A549 (cell line): ENCODE measurements around the gene SASS6. TPM values are rescaled to one million over a fixed set of nuclear protein-coding genes. Genes with fewer than 3 reads are reported as not detected.
A peak's percentile ranks its signal among the peaks of the same experiment; 100 is the strongest.

Experiments used
- ATAC-seq, 2 experiments: fragments of 200-7000 bp in 1 of 2; fragments of >200 bp in 1 of 2; cut with Nextera tagmentation in 1 of 2; cut with Tn5 transposase in 1 of 2; 3 replicates each; pipeline versions ENCODE4 v1.8.0 to v1.9.1; 2018 to 2020; ENCODE audit warnings: mild to moderate bottlenecking in 1 of 2, moderate library complexity in 1 of 2
- CTCF ChIA-PET: fragments of 300-600 bp; sonication (Branson Sonifier 250); formaldehyde crosslinking; extraction: SDS; loops from one replicate; lab custom pipeline; 2021; ENCODE audit warnings: antibody characterized with exemption, inconsistent platforms; lab: Yijun Ruan, JAX
- POLR2A ChIA-PET: fragments of 350-600 bp; formaldehyde crosslinking; extraction: SDS; loops from one replicate; lab custom pipeline; 2021; ENCODE audit warnings: antibody characterized with exemption, inconsistent platforms; lab: Yijun Ruan, JAX
- DNase-seq, 2 experiments: peaks; one replicate each; pipeline versions ENCODE4 v3.0.0 to v3.0.0-alpha.2; 2011 to 2016; ENCODE audit warnings: low read depth in 1 of 2, low spot score in 1 of 2
- FAIRE-seq: peaks from 2 replicates; lab custom pipeline; 2011; peaks lifted over from hg19 to GRCh38; lab: Jason Lieb, UNC
- H3K27ac ChIP-seq, 2 experiments: fragments of >200 bp; sonication (Bioruptor Twin); formaldehyde crosslinking; 3 replicates each; pipeline ENCODE4 v1.5.1; 2016 to 2017
- H3K4me1 ChIP-seq: fragments of >200 bp; sonication (Bioruptor Twin); formaldehyde crosslinking; 3 replicates; pipeline ENCODE4 v1.6.1; 2016
- H3K4me2 ChIP-seq: fragments of >200 bp; sonication (Bioruptor Twin); formaldehyde crosslinking; 3 replicates; pipeline ENCODE4 v1.6.1; 2016
- H3K4me3 ChIP-seq: fragments of >200 bp; sonication (Bioruptor Twin); formaldehyde crosslinking; 3 replicates; pipeline ENCODE4 v1.5.1; 2016
- H3K9me3 ChIP-seq: fragments of >200 bp; sonication (Bioruptor Twin); formaldehyde crosslinking; 3 replicates; pipeline ENCODE4 v1.6.1; 2016
- BCL3 ChIP-seq: fragments of >200 bp; sonication (Bioruptor Twin); formaldehyde crosslinking; IDR thresholded peaks from 3 replicates; pipeline ENCODE4 v1.6.1; 2016
- CBX2 ChIP-seq: fragments of 200-600 bp; sonication (generic); IDR thresholded peaks from 2 replicates; pipeline ENCODE4 v1.6.1; 2016; ENCODE audit warnings: low read depth, mild to moderate bottlenecking, borderline replicate concordance
- CBX8 ChIP-seq: fragments of 200-600 bp; sonication (generic); IDR thresholded peaks from 2 replicates; pipeline ENCODE4 v1.6.1; 2016
- EP300 ChIP-seq, 2 experiments: fragments of >200 bp; sonication (Bioruptor Twin); formaldehyde crosslinking; IDR thresholded peaks; 2 replicates in 1 of 2; 3 replicates in 1 of 2; pipeline ENCODE4 v1.6.1; 2016 to 2017
- GATA3 ChIP-seq: IDR thresholded peaks from 2 replicates; pipeline ENCODE4 v1.6.1; 2012; ENCODE audit warnings: borderline replicate concordance
- HDAC2 ChIP-seq: fragments of 200-600 bp; sonication (generic); IDR thresholded peaks from 2 replicates; pipeline ENCODE4 v1.6.1; 2016
- HEYL ChIP-seq: fragments of 250-450 bp; sonication (Bioruptor Pico); IDR thresholded peaks from 2 replicates; pipeline ENCODE4 v1.8.0; 2021; ENCODE audit warnings: mild to moderate bottlenecking, moderate library complexity
- HOXA7 ChIP-seq: fragments of 250-450 bp; sonication (Bioruptor Pico); IDR thresholded peaks from 2 replicates; pipeline ENCODE4 v1.5.0; 2020; ENCODE audit warnings: mild to moderate bottlenecking, moderate library complexity
- JUNB ChIP-seq: fragments of >200 bp; sonication (Bioruptor Twin); formaldehyde crosslinking; IDR thresholded peaks from 2 replicates; pipeline ENCODE4 v1.6.1; 2016
- MAFK ChIP-seq: fragments of 450-650 bp; IDR thresholded peaks from 2 replicates; pipeline ENCODE4 v1.6.1; 2014; ENCODE audit not compliant: partially characterized antibody
- NFE2L2 ChIP-seq: fragments of 150-350 bp; conservative IDR thresholded peaks from 2 replicates; pipeline ENCODE4 v1.6.1; 2014; ENCODE audit warnings: low read length
- NR3C1 ChIP-seq: fragments of >200 bp; sonication (Bioruptor Twin); formaldehyde crosslinking; IDR thresholded peaks from 3 replicates; pipeline ENCODE4 v1.6.1; 2017
- POLR2A ChIP-seq: IDR thresholded peaks from 2 replicates; pipeline ENCODE4 v1.6.1; 2012; ENCODE audit warnings: mild to moderate bottlenecking, low read length
- RCOR1 ChIP-seq: fragments of 150-350 bp; IDR thresholded peaks from 2 replicates; pipeline ENCODE4 v1.6.1; 2014; ENCODE audit warnings: antibody characterized with exemption, low read length, low read depth
- RFX5 ChIP-seq: fragments of 450-650 bp; IDR thresholded peaks from 2 replicates; pipeline ENCODE4 v1.7.1; 2014; ENCODE audit warnings: antibody characterized with exemption, mild to moderate bottlenecking, moderate library complexity
- SMC3 ChIP-seq: fragments of >200 bp; sonication (Bioruptor Twin); formaldehyde crosslinking; IDR thresholded peaks from 3 replicates; pipeline ENCODE4 v1.6.1; 2018; ENCODE audit warnings: inconsistent platforms
- TP53 ChIP-seq: fragments of 250-450 bp; sonication (Bioruptor Pico); IDR thresholded peaks from 2 replicates; pipeline ENCODE4 v1.5.0; 2021; ENCODE audit warnings: mild to moderate bottlenecking, moderate library complexity
- ZFP36 ChIP-seq: fragments of 450-650 bp; IDR thresholded peaks from 2 replicates; pipeline ENCODE4 v1.6.1; 2014; ENCODE audit warnings: borderline replicate concordance; ENCODE audit not compliant: partially characterized antibody
- WGBS: methylation state at CpG from one replicate; pipeline ENCODE4 v1.1.6; 2017; ENCODE audit errors: missing lambda C conversion rate; 5-methylcytosine and 5-hydroxymethylcytosine counted together
- polyA plus RNA-seq, 4 experiments: library from polyadenylated mRNA; depleted of rRNA in 3 of 4; stranded (reverse); fragments of >200 nt; fragmentation: RNase III in 1 of 4; extraction: RNeasy Plus Mini Kit Qiagen cat#74134 plus additional on column Dnase treatment in 1 of 4; gene quantifications; 2 replicates in 3 of 4; 3 replicates in 1 of 4; pipeline ENCODE4 v1.2.3, GENCODE V29; 2011 to 2017
- TF ChIP-seq, protein P1 (sequence below): fragments of 200-600 bp; sonication (generic); IDR thresholded peaks from 2 replicates; pipeline ENCODE4 v1.6.1; 2016; ENCODE audit warnings: antibody characterized with exemption, mild to moderate bottlenecking, moderate library complexity
- TF ChIP-seq, protein P2 (sequence below): fragments of 250-450 bp; sonication (Bioruptor Pico); IDR thresholded peaks from 2 replicates; pipeline ENCODE4 v1.5.0; 2020; ENCODE audit warnings: low read depth, mild to moderate bottlenecking, moderate library complexity

SASS6 gene
- polyA plus RNA-seq, 2 of the 4 experiments (the other 2 are of a cell fraction), result 4.0 to 5.2 TPM

DNA sequence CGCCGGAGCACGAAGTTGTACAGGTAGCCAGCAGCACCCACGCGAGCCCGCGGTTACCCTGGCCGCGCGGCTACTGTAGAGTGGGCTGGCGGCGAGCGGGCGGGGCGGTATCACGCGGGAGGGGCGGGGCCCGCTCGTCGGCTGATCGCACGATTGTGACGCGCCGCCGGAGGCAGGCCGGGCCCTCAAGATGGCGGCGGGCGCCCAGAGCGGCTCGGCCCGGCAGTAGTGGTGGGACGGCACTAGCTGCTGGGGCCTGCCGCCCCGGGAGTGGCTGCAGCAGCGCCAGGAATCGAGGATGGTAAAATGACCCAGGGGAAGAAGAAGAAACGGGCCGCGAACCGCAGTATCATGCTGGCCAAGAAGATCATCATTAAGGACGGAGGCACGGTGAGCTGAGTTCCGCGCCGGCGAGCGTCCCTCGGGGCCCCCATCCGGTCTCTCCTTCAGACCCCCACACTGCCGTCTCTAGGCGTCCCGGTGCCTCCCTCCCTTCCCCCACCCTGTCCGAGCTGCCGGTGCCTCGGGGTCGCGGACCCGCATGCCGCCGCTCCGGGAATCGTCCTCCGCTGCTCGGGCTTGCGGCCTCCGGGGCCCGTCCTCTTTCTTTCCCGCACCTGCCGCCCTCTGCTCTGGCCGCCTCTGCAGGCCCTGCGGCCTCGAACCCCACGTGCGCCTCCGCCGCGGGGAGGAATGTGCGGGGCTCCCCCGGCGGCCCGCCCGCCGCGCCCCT lies 94.6 kb downstream of the SASS6 start (continued):
- TF ChIP-seq BCL3, result peak; percentile 67; the same call in 1 of the 3 replicates

DNA sequence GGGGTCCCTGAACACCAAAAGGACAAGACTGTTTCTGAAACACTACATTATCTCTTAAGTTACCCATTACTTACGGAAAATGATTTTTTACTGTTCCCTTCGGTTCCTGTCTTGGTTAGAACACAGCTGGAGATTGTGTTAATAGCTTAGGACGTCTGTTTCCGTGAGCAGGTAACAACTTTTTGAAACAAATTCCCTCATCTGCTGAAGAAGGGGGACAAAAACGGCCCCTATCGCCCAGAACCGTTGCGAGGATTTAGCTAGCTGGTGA lies 95.1 kb downstream of the SASS6 start:
- no peak for TF ChIP-seq SMC3
- no peak for TF ChIP-seq GATA3
- TF ChIP-seq CBX8, result no peak
- TF ChIP-seq CBX2, result no peak
- TF ChIP-seq EP300 (IDR thresholded peaks at IDR 0.05), result no peak
- TF ChIP-seq RCOR1, result no peak
- TF ChIP-seq, protein P1, sequence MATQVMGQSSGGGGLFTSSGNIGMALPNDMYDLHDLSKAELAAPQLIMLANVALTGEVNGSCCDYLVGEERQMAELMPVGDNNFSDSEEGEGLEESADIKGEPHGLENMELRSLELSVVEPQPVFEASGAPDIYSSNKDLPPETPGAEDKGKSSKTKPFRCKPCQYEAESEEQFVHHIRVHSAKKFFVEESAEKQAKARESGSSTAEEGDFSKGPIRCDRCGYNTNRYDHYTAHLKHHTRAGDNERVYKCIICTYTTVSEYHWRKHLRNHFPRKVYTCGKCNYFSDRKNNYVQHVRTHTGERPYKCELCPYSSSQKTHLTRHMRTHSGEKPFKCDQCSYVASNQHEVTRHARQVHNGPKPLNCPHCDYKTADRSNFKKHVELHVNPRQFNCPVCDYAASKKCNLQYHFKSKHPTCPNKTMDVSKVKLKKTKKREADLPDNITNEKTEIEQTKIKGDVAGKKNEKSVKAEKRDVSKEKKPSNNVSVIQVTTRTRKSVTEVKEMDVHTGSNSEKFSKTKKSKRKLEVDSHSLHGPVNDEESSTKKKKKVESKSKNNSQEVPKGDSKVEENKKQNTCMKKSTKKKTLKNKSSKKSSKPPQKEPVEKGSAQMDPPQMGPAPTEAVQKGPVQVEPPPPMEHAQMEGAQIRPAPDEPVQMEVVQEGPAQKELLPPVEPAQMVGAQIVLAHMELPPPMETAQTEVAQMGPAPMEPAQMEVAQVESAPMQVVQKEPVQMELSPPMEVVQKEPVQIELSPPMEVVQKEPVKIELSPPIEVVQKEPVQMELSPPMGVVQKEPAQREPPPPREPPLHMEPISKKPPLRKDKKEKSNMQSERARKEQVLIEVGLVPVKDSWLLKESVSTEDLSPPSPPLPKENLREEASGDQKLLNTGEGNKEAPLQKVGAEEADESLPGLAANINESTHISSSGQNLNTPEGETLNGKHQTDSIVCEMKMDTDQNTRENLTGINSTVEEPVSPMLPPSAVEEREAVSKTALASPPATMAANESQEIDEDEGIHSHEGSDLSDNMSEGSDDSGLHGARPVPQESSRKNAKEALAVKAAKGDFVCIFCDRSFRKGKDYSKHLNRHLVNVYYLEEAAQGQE, result no peak
- TF ChIP-seq BCL3, result no peak
- TF ChIP-seq, protein P2, sequence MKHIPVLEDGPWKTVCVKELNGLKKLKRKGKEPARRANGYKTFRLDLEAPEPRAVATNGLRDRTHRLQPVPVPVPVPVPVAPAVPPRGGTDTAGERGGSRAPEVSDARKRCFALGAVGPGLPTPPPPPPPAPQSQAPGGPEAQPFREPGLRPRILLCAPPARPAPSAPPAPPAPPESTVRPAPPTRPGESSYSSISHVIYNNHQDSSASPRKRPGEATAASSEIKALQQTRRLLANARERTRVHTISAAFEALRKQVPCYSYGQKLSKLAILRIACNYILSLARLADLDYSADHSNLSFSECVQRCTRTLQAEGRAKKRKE (CRISPR knock-in tag), result no peak
- TF ChIP-seq JUNB, result no peak
- no peak for TF ChIP-seq POLR2A
- TF ChIP-seq MAFK, result no peak
- TF ChIP-seq NFE2L2, result no peak
- TF ChIP-seq HDAC2, result no peak
- TF ChIP-seq ZFP36, result no peak
- no peak for TF ChIP-seq TP53 (CRISPR knock-in tag)
- TF ChIP-seq NR3C1, result no peak
- TF ChIP-seq RFX5, result no peak
- no peak for TF ChIP-seq HEYL (CRISPR knock-in tag)
- TF ChIP-seq HOXA7 (CRISPR knock-in tag), result no peak
- Histone ChIP-seq H3K4me1 (peaks cover 9% of the 10 kb centered on the region; the same call in 1 of the 3 replicates), H3K4me2 (peak overlapping the region; percentile 95), H3K27ac (peak overlapping the region; percentile 96 to 100), H3K4me3 (peak overlapping the region; percentile 93), H3K9me3 (no peaks in the 10 kb centered on the region)
- ATAC-seq (peak; percentile 11 to 16; a peak in 4 of 6 replicates), FAIRE-seq (no peak), DNase-seq (no peak)
- WGBS, result 1% methylated on average over 8 of the region's 8 CpGs
- CTCF ChIA-PET, result no interaction called here
- POLR2A ChIA-PET, result interaction anchor here (1.5 kb wide), 1 partner anchor 67 kb away, joined by 8 read pairs; the partner anchor contains the start of gene SLC35A3
